DOHH2 (cell line): ENCODE data around the gene CAMTA1.

Experiments
- H3F3A ChIP-seq: fragments of 200-600 bp; sonication (generic), shearing (Covaris generic); 2 replicates; pipeline ENCODE4 v1.6.0; 2016; ENCODE audit warnings: antibody characterized with exemption, mild to moderate bottlenecking; ENCODE audit not compliant: control insufficient read depth, insufficient read depth
- H3K27ac ChIP-seq: fragments of 200-600 bp; sonication (generic); 2 replicates; pipeline ENCODE4 v1.5.1; 2014; ENCODE audit warnings: low read depth, mild to moderate bottlenecking, low read length, moderate library complexity
- H3K27me3 ChIP-seq: fragments of 200-600 bp; sonication (generic); 2 replicates; pipeline ENCODE4 v1.6.1; 2014; ENCODE audit warnings: mild to moderate bottlenecking, low read length, mixed read lengths; ENCODE audit not compliant: control insufficient read depth
- H3K36me3 ChIP-seq: fragments of 200-600 bp; sonication (generic); 2 replicates; pipeline ENCODE4 v1.6.1; 2014; ENCODE audit warnings: mild to moderate bottlenecking, low read length, moderate library complexity, mixed read lengths; ENCODE audit not compliant: control insufficient read depth
- H3K4me1 ChIP-seq: fragments of 200-600 bp; sonication (generic); 2 replicates; pipeline ENCODE4 v1.6.1; 2014; ENCODE audit warnings: mild to moderate bottlenecking, low read length, mixed read lengths; ENCODE audit not compliant: control insufficient read depth
- H3K4me2 ChIP-seq: fragments of 200-600 bp; sonication (generic); 2 replicates; pipeline ENCODE4 v1.6.0; 2014; ENCODE audit warnings: mild to moderate bottlenecking, low read length, moderate library complexity
- H3K4me3 ChIP-seq: fragments of 200-600 bp; sonication (generic); 2 replicates; pipeline ENCODE4 v1.5.1; 2014; ENCODE audit warnings: mild to moderate bottlenecking, low read length, mixed read lengths
- H3K79me2 ChIP-seq: fragments of 200-600 bp; sonication (generic); 2 replicates; pipeline ENCODE4 v1.6.1; 2014; ENCODE audit warnings: mild to moderate bottlenecking, low read length, mixed read lengths; ENCODE audit not compliant: control insufficient read depth
- H3K9me2 ChIP-seq: fragments of 200-600 bp; sonication (generic); replicated peaks from 2 replicates; pipeline ENCODE4 v1.6.1; 2014; ENCODE audit warnings: mild to moderate bottlenecking, low read length, mixed read lengths; ENCODE audit not compliant: control insufficient read depth
- H3K9me3 ChIP-seq: fragments of 200-600 bp; sonication (generic); 2 replicates; pipeline ENCODE4 v1.6.1; 2014; ENCODE audit warnings: antibody characterized with exemption, low read length, mixed read lengths; ENCODE audit not compliant: control insufficient read depth, insufficient read depth
- H4K20me1 ChIP-seq: fragments of 200-600 bp; sonication (generic); 2 replicates; pipeline ENCODE4 v1.6.0; 2014; ENCODE audit warnings: low read depth, mild to moderate bottlenecking, antibody characterized with exemption, low read length, moderate library complexity; ENCODE audit not compliant: control insufficient read depth, insufficient read depth
- CTCF ChIP-seq: fragments of 200-600 bp; sonication (generic); IDR thresholded peaks from one replicate; pipeline ENCODE4 v1.5.1; 2014; ENCODE audit warnings: antibody characterized with exemption, mild to moderate bottlenecking, low read depth, low read length; ENCODE audit not compliant: poor library complexity, severe bottlenecking
- EZH2phosphoT487 ChIP-seq: fragments of 200-600 bp; sonication (generic); IDR thresholded peaks from 2 replicates; pipeline ENCODE4 v1.6.1; 2017; ENCODE audit warnings: borderline replicate concordance, mild to moderate bottlenecking, antibody characterized with exemption, low read length, moderate library complexity, mixed read lengths

Gene CAMTA1

GRCh38 chr1:7633506-7634245, 848.4 kb downstream of the CAMTA1 start:
- no peak overlapping the region for H3K4me2 ChIP-seq
- H3F3A ChIP-seq = no peaks in the 10 kb centered on the region
- TF ChIP-seq EZH2phosphoT487 = no peak
- H3K9me3 ChIP-seq = no peaks in the 10 kb centered on the region
- no peaks in the 10 kb centered on the region for H3K27me3 ChIP-seq
- no peaks in the 10 kb centered on the region for H3K79me2 ChIP-seq
- H3K27ac ChIP-seq = no peak overlapping the region
- no peaks in the 10 kb centered on the region for H3K4me1 ChIP-seq
- no peaks in the 10 kb centered on the region for H4K20me1 ChIP-seq
- H3K36me3 ChIP-seq = no peaks in the 10 kb centered on the region
- no peak overlapping the region for H3K4me3 ChIP-seq
- H3K9me2 ChIP-seq = no peaks in the 10 kb centered on the region

GRCh38 chr1:7634546-7635240, 849.4 kb downstream of the CAMTA1 start:
- Histone ChIP-seq H3K27me3 (no peaks in the 10 kb centered on the region), H3K36me3 (no peaks in the 10 kb centered on the region), H3K4me3 (no peak overlapping the region), H3K9me2 (no peaks in the 10 kb centered on the region), H4K20me1 (no peaks in the 10 kb centered on the region), H3F3A (no peaks in the 10 kb centered on the region), H3K4me2 (no peak overlapping the region), H3K4me1 (no peaks in the 10 kb centered on the region), H3K27ac (no peak overlapping the region), H3K9me3 (no peaks in the 10 kb centered on the region), H3K79me2 (no peaks in the 10 kb centered on the region)
- TF ChIP-seq EZH2phosphoT487 = no peak
- TF ChIP-seq CTCF = no peak

- Histone ChIP-seq H3K4me3 (no peak overlapping the region), H4K20me1 (no peaks in the 10 kb centered on the region), H3K27me3 (no peaks in the 10 kb centered on the region), H3K9me3 (no peaks in the 10 kb centered on the region), H3K27ac (no peak overlapping the region), H3K79me2 (no peaks in the 10 kb centered on the region), H3K4me1 (no peaks in the 10 kb centered on the region), H3K36me3 (no peaks in the 10 kb centered on the region), H3K4me2 (no peak overlapping the region), H3F3A (no peaks in the 10 kb centered on the region), H3K9me2 (no peaks in the 10 kb centered on the region)
- TF ChIP-seq CTCF = no peak
- TF ChIP-seq EZH2phosphoT487 = no peak
These were observed 851.7 kb downstream of the CAMTA1 start for GRCh38 chr1:7636795-7637526.

GRCh38 chr1:7638078-7638477, 852.8 kb downstream of the CAMTA1 start:
- Histone ChIP-seq H3K9me3 (no peaks in the 10 kb centered on the region), H3K4me1 (no peaks in the 10 kb centered on the region), H3K27ac (no peak overlapping the region), H3F3A (no peaks in the 10 kb centered on the region), H3K9me2 (no peaks in the 10 kb centered on the region), H3K4me3 (no peak overlapping the region), H3K36me3 (no peaks in the 10 kb centered on the region), H3K27me3 (no peaks in the 10 kb centered on the region), H4K20me1 (no peaks in the 10 kb centered on the region), H3K4me2 (no peak overlapping the region), H3K79me2 (no peaks in the 10 kb centered on the region)
- no peak for TF ChIP-seq CTCF
- no peak for TF ChIP-seq EZH2phosphoT487
